Bone marrow (tissue), 2 donors: ENCODE data around the gene LHX4.

Experiments used
- DNase-seq, 2 donors: peaks; one replicate each; lab custom pipeline; 2025; lab: John Stamatoyannopoulos, UW

Gene LHX4

GRCh38 chr1:180271272-180272255 lies 41.5 kb downstream of the LHX4 start:
- DNase-seq: no peak

GRCh38 chr1:180272395-180272794 lies 42.3 kb downstream of the LHX4 start:
- DNase-seq: no peak

GRCh38 chr1:180273066-180273465 lies 43.0 kb downstream of the LHX4 start:
- no peak for DNase-seq

GRCh38 chr1:180274221-180274620 lies 44.2 kb downstream of the LHX4 start:
- DNase-seq: no peak

GRCh38 chr1:180275726-180276125 lies 45.7 kb downstream of the LHX4 start:
- DNase-seq: no peak

DNA sequence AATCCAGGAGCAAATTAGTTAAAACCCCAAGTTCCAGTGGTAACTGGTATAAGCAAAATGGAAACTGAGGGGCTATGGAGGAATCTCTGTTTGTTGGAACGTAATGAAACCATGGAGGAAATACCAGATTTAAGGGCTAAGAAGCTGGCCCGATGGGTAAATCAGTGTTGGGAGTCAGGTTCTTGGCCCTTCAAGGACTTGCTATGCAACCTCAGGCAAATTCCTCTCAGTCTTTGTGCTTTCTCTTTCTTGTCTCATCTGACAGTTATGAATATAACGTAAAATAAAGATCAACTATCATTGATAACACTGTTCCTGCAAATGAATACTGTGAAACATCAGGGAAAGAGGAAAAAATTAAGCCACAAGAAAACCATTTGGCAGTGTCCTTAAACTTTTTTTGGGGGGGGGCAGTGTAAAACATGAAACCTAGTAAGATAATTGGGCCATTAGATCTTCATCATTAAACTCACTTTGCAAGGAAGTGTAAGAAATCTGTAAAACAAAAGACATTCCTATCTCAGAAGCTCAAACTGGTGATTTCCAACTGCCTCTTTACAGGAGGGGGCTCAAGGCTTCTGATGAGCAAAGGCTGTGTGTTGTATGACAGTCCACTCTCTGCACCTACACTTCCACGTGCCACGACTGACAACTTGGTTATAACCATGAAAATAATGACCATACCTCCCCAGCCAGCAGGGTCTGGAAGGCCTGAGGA lies 47.6 kb downstream of the LHX4 start:
- DNase-seq: no peak

DNA sequence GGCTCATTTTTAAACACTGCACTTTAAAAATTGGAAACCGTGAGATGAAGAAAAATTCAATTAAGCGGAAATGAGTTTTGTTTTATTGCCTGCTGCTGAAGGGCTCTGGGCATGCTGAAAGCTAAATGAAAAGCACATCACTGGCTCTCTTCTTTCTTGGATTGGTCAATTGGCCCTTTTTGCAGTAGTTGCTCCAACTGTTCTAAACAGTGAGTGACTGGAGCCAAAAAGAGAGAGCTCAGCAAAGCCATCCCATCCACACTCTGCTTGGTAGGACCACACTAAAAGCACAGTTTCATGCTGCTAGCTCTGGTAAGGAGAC lies 48.1 kb downstream of the LHX4 start:
- no peak for DNase-seq

GRCh38 chr1:180278596-180279395 lies 48.7 kb downstream of the LHX4 start:
- DNase-seq: peak in 1 of 2 donors; percentile 38

DNA sequence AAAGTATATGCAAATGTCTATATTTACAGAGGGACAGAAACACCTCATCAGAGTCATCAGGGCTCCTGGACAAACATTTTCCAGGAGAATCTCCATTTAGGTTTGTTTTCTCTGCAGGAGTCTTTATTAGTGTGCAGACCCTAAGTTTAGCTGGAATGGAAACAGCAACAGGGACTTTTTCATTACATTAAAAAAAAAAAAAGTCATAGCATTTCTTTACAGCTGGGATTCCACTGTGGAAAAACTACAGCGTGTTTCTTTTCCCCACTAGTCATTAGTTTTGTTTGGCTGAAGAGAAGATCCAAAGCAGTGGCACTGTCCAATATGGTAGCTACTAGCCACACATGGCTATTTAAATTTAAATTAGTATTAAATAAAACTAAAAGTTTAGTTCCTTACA lies 49.6 kb downstream of the LHX4 start:
- DNase-seq: no peak

DNA sequence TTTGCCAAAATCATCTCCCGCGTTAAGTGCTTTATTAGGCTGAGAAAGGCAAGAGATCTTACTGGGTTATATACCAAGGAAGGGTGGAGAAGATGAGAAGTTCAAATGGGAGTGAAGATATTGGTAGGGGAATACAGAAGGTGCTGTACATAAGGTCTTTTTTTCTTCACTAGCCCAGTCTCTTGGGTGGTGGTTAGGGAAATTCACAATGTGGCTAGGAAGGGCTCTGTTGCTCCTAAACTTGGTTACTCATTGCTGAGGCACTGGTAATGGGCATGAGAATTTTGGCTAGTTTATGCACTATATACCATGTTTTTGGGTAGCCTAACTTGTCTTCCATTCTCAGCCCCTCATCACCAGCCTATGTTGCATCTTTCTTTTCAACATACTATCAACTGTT lies 50.6 kb downstream of the LHX4 start:
- no peak for DNase-seq

GRCh38 chr1:180281490-180281889 lies 51.4 kb downstream of the LHX4 start:
- DNase-seq: no peak

DNA sequence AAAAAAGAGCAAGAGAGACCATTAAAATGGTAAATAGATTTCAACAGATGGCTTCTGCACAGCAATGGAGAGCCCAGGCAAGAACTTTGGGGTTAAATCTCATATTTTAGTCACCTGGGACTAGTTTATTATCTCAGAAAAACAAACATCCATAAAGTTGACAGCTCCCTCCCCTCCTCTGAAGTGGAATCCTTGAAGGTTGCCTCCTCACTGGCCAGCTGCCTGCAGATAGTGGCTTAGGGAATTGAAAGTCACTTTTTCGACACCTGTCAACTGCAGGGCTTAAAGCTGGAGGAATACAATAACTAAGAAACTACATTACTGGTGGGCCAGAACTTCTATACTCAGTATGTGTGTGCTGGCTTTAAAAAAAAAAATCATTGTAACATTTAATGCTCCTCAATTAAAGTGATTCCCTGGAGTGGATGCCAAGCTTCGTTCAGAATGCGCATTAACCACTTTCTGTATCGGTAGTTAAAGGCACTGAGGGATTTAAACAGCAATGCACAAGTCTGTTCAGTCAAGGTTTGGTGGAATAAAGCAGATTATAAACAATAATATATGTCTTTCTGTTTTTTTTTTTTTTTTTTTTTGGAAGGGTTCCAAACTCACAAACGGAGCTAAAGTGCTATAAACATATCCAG lies 52.5 kb downstream of the LHX4 start:
- no peak for DNase-seq

- no peak for DNase-seq
Observed at GRCh38 chr1:180283098-180283497, 53.0 kb downstream of the LHX4 start.

DNA sequence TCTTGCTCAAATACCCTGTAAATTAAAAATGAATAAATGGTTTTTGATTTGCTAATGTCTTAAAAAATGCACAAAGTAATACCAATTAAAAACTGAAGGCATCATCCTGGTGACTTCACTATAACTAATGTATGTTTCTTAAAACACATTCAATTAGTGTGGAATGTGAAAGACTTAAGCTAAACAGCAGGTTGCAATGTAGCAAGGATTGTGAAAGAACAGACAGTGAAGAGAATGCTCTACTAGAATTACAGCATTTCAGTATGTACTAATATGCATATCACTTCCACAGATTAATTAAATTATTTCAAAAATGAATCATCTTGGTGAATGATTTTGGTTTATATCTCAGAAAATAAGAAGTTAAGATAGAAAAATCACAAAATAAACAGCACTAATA lies 56.4 kb downstream of the LHX4 start:
- no peak for DNase-seq

DNA sequence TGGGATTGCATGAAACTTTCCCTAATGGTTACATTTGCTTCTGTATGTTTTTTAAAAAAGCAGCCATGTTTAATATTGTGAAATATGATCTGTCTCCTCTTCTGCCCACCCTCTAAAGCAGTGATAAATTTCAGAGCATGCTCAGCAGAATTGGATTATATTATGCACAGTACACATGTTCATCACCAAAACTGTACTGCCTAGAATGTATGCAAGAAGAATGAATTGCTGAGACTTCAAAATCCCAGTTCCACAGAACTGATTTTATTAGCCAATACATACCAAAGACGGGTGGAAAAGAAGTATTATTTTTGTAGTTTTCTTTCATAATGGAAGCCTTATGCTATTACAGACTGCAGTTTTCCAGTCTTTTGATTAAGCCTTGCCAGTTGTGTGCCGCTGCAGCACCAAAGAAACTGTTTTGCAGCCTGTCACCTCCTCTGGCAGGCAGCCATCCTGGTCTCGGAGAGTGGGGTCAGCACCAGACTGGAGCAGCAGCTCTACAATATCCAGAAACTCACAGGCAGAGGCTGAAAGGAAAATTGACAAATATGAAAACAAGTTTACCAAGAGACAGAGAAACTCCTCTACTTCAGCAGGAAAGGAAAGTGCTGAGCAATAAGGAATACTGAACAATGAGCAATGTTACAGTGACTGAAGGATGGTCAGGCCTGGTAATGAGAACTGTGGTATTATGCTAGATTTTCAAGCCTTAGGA lies 58.1 kb downstream of the LHX4 start:
- no peak for DNase-seq

DNA sequence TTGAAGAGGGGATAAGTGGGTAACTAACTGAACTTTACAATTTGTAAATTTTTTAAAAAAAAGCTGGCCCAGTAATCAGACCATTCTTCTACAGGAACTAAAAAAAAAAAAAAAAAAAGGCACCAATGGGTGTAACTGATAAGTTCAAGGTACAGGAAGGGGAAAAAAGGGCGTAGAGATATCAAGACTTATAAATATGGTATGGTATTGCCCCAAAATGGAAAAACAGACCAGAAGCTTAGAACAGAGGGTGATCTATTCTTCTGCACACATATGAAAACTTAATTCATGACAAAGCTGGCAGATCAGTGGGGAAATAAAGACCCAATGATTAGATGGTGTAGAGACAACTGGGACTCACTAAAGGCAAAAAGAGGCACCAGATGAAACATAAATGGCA lies 58.9 kb downstream of the LHX4 start:
- no peak for DNase-seq

- DNase-seq: no peak
Observed at GRCh38 chr1:180290265-180291001, 60.4 kb downstream of the LHX4 start.

DNA sequence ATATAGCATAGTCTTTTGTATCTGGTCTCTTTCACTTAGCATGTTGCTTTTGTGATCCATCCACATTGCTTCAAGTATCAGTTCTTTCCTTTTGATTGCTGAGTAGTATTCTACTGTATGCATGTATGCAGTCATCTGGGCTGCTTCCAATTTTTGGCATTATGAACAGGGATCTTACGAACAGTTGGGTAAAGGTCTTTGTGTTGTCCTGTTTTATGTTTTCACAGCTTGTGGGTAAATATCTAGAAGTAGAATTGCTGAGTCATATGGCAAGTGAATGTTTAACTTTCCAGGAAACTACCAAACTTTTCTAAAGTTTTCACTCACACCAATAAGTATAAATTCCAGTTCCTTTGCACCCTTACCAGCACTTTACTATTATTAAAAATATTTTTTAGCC lies 60.9 kb downstream of the LHX4 start:
- DNase-seq: no peak

DNA sequence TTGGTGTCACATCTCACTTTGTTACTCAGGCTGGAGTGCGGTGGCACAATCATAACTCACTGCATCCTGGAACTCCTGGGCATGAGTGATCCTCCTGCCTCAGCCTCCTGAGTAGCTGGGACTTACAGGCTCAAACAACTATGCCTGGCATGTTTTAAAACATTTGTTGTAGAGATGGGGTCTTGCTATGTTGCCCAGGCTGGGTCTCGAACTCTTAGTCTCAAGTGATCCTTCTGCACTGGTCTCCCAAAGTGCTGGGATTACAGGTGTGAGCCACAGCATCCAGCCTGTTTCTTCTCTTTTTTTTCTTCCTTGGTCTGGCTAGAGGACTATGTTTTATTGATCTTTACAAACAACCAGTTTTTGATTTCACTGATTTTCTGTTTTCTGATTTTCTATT lies 64.6 kb downstream of the LHX4 start:
- no peak for DNase-seq

DNA sequence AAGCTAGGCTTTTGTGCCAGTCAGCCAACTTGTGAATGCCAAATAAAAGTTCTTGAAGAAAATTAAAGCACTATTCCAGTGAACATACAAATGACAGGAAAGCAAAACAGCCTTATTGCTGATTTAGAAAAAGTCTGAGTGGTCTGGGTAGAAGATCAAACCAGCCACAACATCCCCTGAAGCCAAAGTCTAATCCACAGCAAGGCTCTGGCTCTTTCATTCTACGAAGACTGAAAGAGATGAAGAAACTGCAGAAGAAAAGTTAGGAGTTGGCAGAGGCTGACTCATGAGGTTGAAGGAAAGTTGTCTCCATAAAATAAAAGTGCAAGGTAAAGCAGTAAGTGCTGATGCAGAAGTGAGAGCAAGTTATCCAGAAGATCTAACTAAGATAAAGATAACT lies 65.9 kb downstream of the LHX4 start:
- DNase-seq: no peak
